HepG2 (cell line): ENCODE results near the gene PLXND1. TPM values are rescaled to one million over a fixed set of nuclear protein-coding genes. Genes with fewer than 3 reads are reported as not detected.
A peak's percentile ranks its signal among the peaks of the same experiment; 100 is the strongest.

Experiments used
- ARNTL ChIP-seq: sonication (generic); formaldehyde crosslinking; IDR thresholded peaks from 2 replicates; pipeline ENCODE4 v1.4.0; 2020; ENCODE audit warnings: mild to moderate bottlenecking, missing genetic modification reagents
- LCORL ChIP-seq, 2 experiments: fragments of 450-650 bp in 1 of 2; sonication (generic) in 1 of 2; formaldehyde crosslinking in 1 of 2; IDR thresholded peaks; 2 replicates each; pipeline versions ENCODE4 v1.5.0 to v1.6.1; 2017 to 2020; ENCODE audit warnings: antibody characterized with exemption in 1 of 2, missing genetic modification reagents in 1 of 2
- MEF2D ChIP-seq: sonication (generic); formaldehyde crosslinking; IDR thresholded peaks from 2 replicates; pipeline ENCODE4 v1.5.1; 2020; ENCODE audit warnings: mild to moderate bottlenecking, missing genetic modification reagents
- PAX8 ChIP-seq: sonication (generic); formaldehyde crosslinking; IDR thresholded peaks from 2 replicates; pipeline ENCODE4 v1.8.0; 2022; ENCODE audit warnings: mild to moderate bottlenecking, missing genetic modification reagents, borderline replicate concordance
- STAG1 ChIP-seq: sonication (generic); formaldehyde crosslinking; IDR thresholded peaks from 2 replicates; pipeline ENCODE4 v1.4.0; 2020; ENCODE audit warnings: missing genetic modification reagents
- ZBTB25 ChIP-seq: IDR thresholded peaks from 2 replicates; pipeline ENCODE4 v1.6.1; 2018; ENCODE audit warnings: missing genetic modification reagents
- ZBTB4 ChIP-seq: sonication (generic); formaldehyde crosslinking; IDR thresholded peaks from 2 replicates; pipeline ENCODE4 v1.4.0; 2020; ENCODE audit warnings: missing genetic modification reagents, mild to moderate bottlenecking, borderline replicate concordance
- ZBTB40 ChIP-seq, 2 experiments: fragments of 450-650 bp in 1 of 2; sonication (generic) in 1 of 2; formaldehyde crosslinking in 1 of 2; IDR thresholded peaks; 2 replicates each; pipeline versions ENCODE4 v1.6.1 to v1.8.0; 2016 to 2022; ENCODE audit warnings: antibody characterized with exemption in 1 of 2, mild to moderate bottlenecking in 1 of 2, missing genetic modification reagents in 1 of 2
- ZNF557 ChIP-seq: sonication (generic); formaldehyde crosslinking; IDR thresholded peaks from 2 replicates; pipeline ENCODE4 v1.4.0; 2020; ENCODE audit warnings: missing genetic modification reagents
- polyA plus RNA-seq, 8 experiments: library from polyadenylated mRNA; depleted of rRNA in 3 of 8; stranded (reverse) in 7 of 8; unstranded in 1 of 8; fragments of >200 nt; fragmentation: Illumina TruSeq in 4 of 8; extraction: Trizol in 4 of 8; gene quantifications; 2 replicates each; pipeline versions ENCODE4 v1.2.1 to v1.2.3, GENCODE V29; 2011 to 2016; ENCODE audit warnings: low read depth in 4 of 8, missing spikeins in 1 of 8, mixed read lengths in 1 of 8; ENCODE audit not compliant: insufficient read depth in 1 of 8
- total RNA-seq, 5 experiments: library from RNA; depleted of rRNA; stranded (reverse); fragments of >200 nt; fragmentation: Illumina TruSeq; extraction: Trizol; gene quantifications; 2 replicates each; pipeline ENCODE4 v1.2.3, GENCODE V29; 2016; ENCODE audit warnings: low read depth in 1 of 5

Gene PLXND1
- total and polyA plus RNA-seq, 2 of the 13 experiments (the other 11 are each of a cell fraction or from before 2014, with no cell fraction given), result 15.9 to 42.0 TPM

GRCh38 chr3:129608087-129608935 lies 1.8 kb upstream of the PLXND1 start (continued):
- TF ChIP-seq ZBTB40 (IDR thresholded peaks at IDR 0.05), result 0 out of 2 replicates have a peak, but pooled peaks have one; percentile 15
- TF ChIP-seq ZBTB40 (CRISPR knock-in tag; IDR thresholded peaks at IDR 0.05), result no peak
- no peak for TF ChIP-seq ARNTL (CRISPR knock-in tag)
- peak; percentile 76 for TF ChIP-seq STAG1 (CRISPR knock-in tag)
- TF ChIP-seq ZBTB25 (CRISPR knock-in tag), result no peak
- no peak for TF ChIP-seq MEF2D (CRISPR knock-in tag)
- no peak for TF ChIP-seq ZBTB4
- TF ChIP-seq LCORL (IDR thresholded peaks at IDR 0.05), result 0 out of 2 replicates have a peak, but pooled peaks have one; percentile 5
- no peak for TF ChIP-seq LCORL (CRISPR knock-in tag; IDR thresholded peaks at IDR 0.05)
- no peak for TF ChIP-seq PAX8
- TF ChIP-seq ZNF557, result no peak
